ENCODE data around the gene APLP2. TPM values are rescaled to one million over a fixed set of nuclear protein-coding genes. Genes with fewer than 3 reads are reported as not detected.
"Not testable (repeated sequence)": the region's sequence is repeated elsewhere in the genome, so short reads cannot be mapped to it uniquely, and the experiment has no call there.

APLP2 gene
- total and polyA plus RNA-seq, 2 of the 4 experiments (the other 2 are of a cell fraction), result 127 to 235 TPM

GRCh38 chr11:130192845-130193267 is 123.2 kb downstream of the APLP2 start:
- no peak overlapping the region for H2BK120ac ChIP-seq (ENCODE audit: low read depth, low read length)
- no peak overlapping the region for H2AK9ac ChIP-seq (replicated peaks; ENCODE audit: low read depth, low read length, poor library complexity)
- no peak overlapping the region for H3K27ac ChIP-seq (ENCODE audit: insufficient read depth, low read length)
- WGBS, 2 experiments (ENCODE audit: extremely low coverage in 2 of 2, insufficient read length in 1 of 2), result no CpG with 5 or more reads among the region's 4 CpGs
- ChIA-PET POLR2A (ENCODE audit: unreplicated experiment) (no interaction called here), CTCF (no interaction called here)
- no peak overlapping the region for H3K23ac ChIP-seq (ENCODE audit: low read depth, low read length)
- no TSS peak for BruUV-seq (replicated peaks)
- no peak overlapping the region for H3K9ac ChIP-seq (ENCODE audit: low read depth, low read length)
- no peak overlapping the region for H2BK20ac ChIP-seq (ENCODE audit: low read depth, low read length)
- no peak for TF ChIP-seq BHLHE40 (IDR thresholded peaks at IDR 0.05; ENCODE audit: low read depth, low read length)
- TF ChIP-seq RAD21 (IDR thresholded peaks at IDR 0.05; ENCODE audit: low read length), result no peak
- no peak for TF ChIP-seq CHD1 (IDR thresholded peaks at IDR 0.05; ENCODE audit: low read depth, low read length)
- TF ChIP-seq CEBPB (IDR thresholded peaks at IDR 0.05; ENCODE audit: low read depth, low read length), result peak; percentile 28; the same call in 1 of the 2 replicates
- TF ChIP-seq FOS (IDR thresholded peaks at IDR 0.05; ENCODE audit: low read depth, low read length), result no peak
- no peak for TF ChIP-seq MXI1 (IDR thresholded peaks at IDR 0.05; ENCODE audit: borderline replicate concordance, low read depth, low read length)
- no peak for TF ChIP-seq RCOR1 (IDR thresholded peaks at IDR 0.05; ENCODE audit: insufficient replicate concordance, low read length)
- in situ Hi-C loops (cut with MboI; ENCODE audit: low sequenced_read_pairs) (no loop called here), intact Hi-C loops (cut with micrococcal nuclease) (no loop called here), dilution Hi-C loops (cut with HindIII; ENCODE audit: low sequenced_read_pairs, unreplicated experiment) (no loop called here)
- no peak overlapping the region for H2AK5ac ChIP-seq (ENCODE audit: low read depth, low read length)
- H2BK15ac ChIP-seq (ENCODE audit: low read depth, low read length), result no peak overlapping the region
- ATAC-seq (ENCODE audit: low read depth) (no peak), DNase-seq (no peak)
- no peaks in the 10 kb centered on the region for H3K4me1 ChIP-seq (ENCODE audit: control insufficient read depth, insufficient read depth, low read length)
- no peak overlapping the region for H3K56ac ChIP-seq (ENCODE audit: extremely low read depth, insufficient read depth, low read length)
- H3K4me3 ChIP-seq (ENCODE audit: insufficient read depth, low read depth, low read length), result no peak overlapping the region
- H3K9me1 ChIP-seq (ENCODE audit: insufficient read depth, low read length), result no peaks in the 10 kb centered on the region
- no peaks in the 10 kb centered on the region for H3K9me3 ChIP-seq (ENCODE audit: control insufficient read depth, insufficient read depth, low read length)
- H3K36me3 ChIP-seq (ENCODE audit: control insufficient read depth, insufficient read depth, low read length), result no peaks in the 10 kb centered on the region
- H3K4me2 ChIP-seq (ENCODE audit: low read depth, low read length), result no peak overlapping the region
- H3K18ac ChIP-seq (ENCODE audit: low read depth, low read length), result no peak overlapping the region
- no peaks in the 10 kb centered on the region for H3K79me1 ChIP-seq (ENCODE audit: low read depth in 1 of 2, low read length in 2 of 2)
- H4K5ac ChIP-seq (ENCODE audit: low read depth, low read length), result no peak overlapping the region
- no peak overlapping the region for H4K8ac ChIP-seq (ENCODE audit: low read depth in 2 of 2, low read length in 2 of 2)
- H2BK5ac ChIP-seq (ENCODE audit: low read depth, low read length, poor library complexity, severe bottlenecking), result no peak overlapping the region
- H2AFZ ChIP-seq (replicated peaks; ENCODE audit: low read length, poor library complexity), result no peak overlapping the region
- no peak overlapping the region for H4K91ac ChIP-seq (ENCODE audit: insufficient read depth, low read depth, low read length)
- H3K14ac ChIP-seq (replicated peaks; ENCODE audit: low read depth, low read length), result no peak overlapping the region
- H4K20me1 ChIP-seq (ENCODE audit: insufficient read depth, low read length), result no peaks in the 10 kb centered on the region
- H3K27me3 ChIP-seq (ENCODE audit: control insufficient read depth, insufficient read depth, low read length), result peaks cover 12% of the 10 kb centered on the region
- H3K4ac ChIP-seq (ENCODE audit: low read depth, low read length), result no peak overlapping the region

DNA sequence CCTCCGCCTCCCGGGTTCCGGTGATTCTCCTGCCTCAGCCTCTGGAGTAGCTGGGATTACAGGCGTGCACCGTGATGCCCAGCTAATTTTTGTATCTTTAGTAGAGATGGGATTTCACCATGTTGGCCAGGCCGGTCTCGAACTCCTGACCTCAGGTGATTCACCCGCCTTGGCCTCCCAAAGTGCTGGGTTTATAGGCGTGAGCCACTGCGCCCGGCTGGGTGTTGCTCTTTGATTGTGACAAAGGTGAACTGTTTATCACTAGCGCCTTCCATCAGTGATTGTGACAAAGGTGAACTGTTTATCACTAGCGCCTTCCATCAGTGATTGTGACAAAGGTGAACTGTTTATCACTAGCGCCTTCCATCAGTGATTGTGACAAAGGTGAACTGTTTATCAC is 123.9 kb downstream of the APLP2 start:
- H3K14ac ChIP-seq (replicated peaks; ENCODE audit: low read depth, low read length); H3K36me3 ChIP-seq (ENCODE audit: control insufficient read depth, insufficient read depth, low read length); H3K56ac ChIP-seq (ENCODE audit: extremely low read depth, insufficient read depth, low read length); H2BK15ac ChIP-seq (ENCODE audit: low read depth, low read length); H4K5ac ChIP-seq (ENCODE audit: low read depth, low read length); BruUV-seq (replicated peaks); intact Hi-C loops (cut with micrococcal nuclease); DNase-seq; CTCF ChIA-PET; H4K20me1 ChIP-seq (ENCODE audit: insufficient read depth, low read length); H3K9me1 ChIP-seq (ENCODE audit: insufficient read depth, low read length); H4K91ac ChIP-seq (ENCODE audit: insufficient read depth, low read depth, low read length); H3K4me3 ChIP-seq (ENCODE audit: insufficient read depth, low read depth, low read length); H4K8ac ChIP-seq (ENCODE audit: low read depth in 2 of 2, low read length in 2 of 2); H3K4me2 ChIP-seq (ENCODE audit: low read depth, low read length); H2BK20ac ChIP-seq (ENCODE audit: low read depth, low read length); H2AK9ac ChIP-seq (replicated peaks; ENCODE audit: low read depth, low read length, poor library complexity); ATAC-seq (ENCODE audit: low read depth); in situ Hi-C loops (cut with MboI; ENCODE audit: low sequenced_read_pairs); H3K23ac ChIP-seq (ENCODE audit: low read depth, low read length); H3K79me1 ChIP-seq (ENCODE audit: low read depth in 1 of 2, low read length in 2 of 2); dilution Hi-C loops (cut with HindIII; ENCODE audit: low sequenced_read_pairs, unreplicated experiment); H3K4ac ChIP-seq (ENCODE audit: low read depth, low read length); H3K9ac ChIP-seq (ENCODE audit: low read depth, low read length); POLR2A ChIA-PET (ENCODE audit: unreplicated experiment); H2BK5ac ChIP-seq (ENCODE audit: low read depth, low read length, poor library complexity, severe bottlenecking); H2AFZ ChIP-seq (replicated peaks; ENCODE audit: low read length, poor library complexity); H3K9me3 ChIP-seq (ENCODE audit: control insufficient read depth, insufficient read depth, low read length); H2AK5ac ChIP-seq (ENCODE audit: low read depth, low read length); H3K18ac ChIP-seq (ENCODE audit: low read depth, low read length); H2BK120ac ChIP-seq (ENCODE audit: low read depth, low read length); H3K27ac ChIP-seq (ENCODE audit: insufficient read depth, low read length); H3K4me1 ChIP-seq (ENCODE audit: control insufficient read depth, insufficient read depth, low read length): not testable (repeated sequence)
- H3K27me3 ChIP-seq (ENCODE audit: control insufficient read depth, insufficient read depth, low read length), result peaks cover 12% of the 10 kb centered on the region
- no CpG with 5 or more reads among the region's 14 CpGs for WGBS, 2 experiments (ENCODE audit: extremely low coverage in 2 of 2, insufficient read length in 1 of 2)
